SK-N-SH treated with all-trans-retinoic acid at 6 μM for 48 hours (cell line): ENCODE results near the gene KCNH3.

ENCODE experiments used
- ATAC-seq: fragments of 200-7000 bp; cut with Tn5 transposase; 3 replicates; pipeline ENCODE4 v1.9.1; 2020; ENCODE audit warnings: mild to moderate bottlenecking, moderate library complexity
- ARNTL ChIP-seq: fragments of 450-650 bp; formaldehyde crosslinking; IDR thresholded peaks from 2 replicates; pipeline ENCODE4 v1.5.0; 2020; ENCODE audit warnings: low read depth, mild to moderate bottlenecking, moderate library complexity, borderline replicate concordance
- BACH2 ChIP-seq: fragments of 250-450 bp; sonication (Bioruptor Pico); IDR thresholded peaks from 2 replicates; pipeline ENCODE4 v1.9.0; 2021; ENCODE audit warnings: mild to moderate bottlenecking, borderline replicate concordance
- CSDC2 ChIP-seq: fragments of 250-450 bp; sonication (Bioruptor Pico); IDR thresholded peaks from 2 replicates; pipeline ENCODE4 v1.5.0; 2020; ENCODE audit warnings: mild to moderate bottlenecking, moderate library complexity
- CSRNP3 ChIP-seq: fragments of 250-450 bp; sonication (Bioruptor Pico); IDR thresholded peaks from 2 replicates; pipeline ENCODE4 v1.5.1; 2021; ENCODE audit warnings: mild to moderate bottlenecking, moderate library complexity
- ESRRG ChIP-seq: fragments of 250-450 bp; sonication (Bioruptor Pico); IDR thresholded peaks from 2 replicates; pipeline ENCODE4 v1.6.1; 2021; ENCODE audit warnings: mild to moderate bottlenecking
- GLIS3 ChIP-seq: fragments of 250-450 bp; sonication (Bioruptor Pico); IDR thresholded peaks from 2 replicates; pipeline ENCODE4 v1.5.0; 2020; ENCODE audit warnings: mild to moderate bottlenecking, moderate library complexity
- ISL1 ChIP-seq: fragments of 250-450 bp; sonication (Bioruptor Pico); IDR thresholded peaks from 2 replicates; pipeline ENCODE4 v2.1.2; 2022; ENCODE audit warnings: mild to moderate bottlenecking, moderate library complexity
- OSR1 ChIP-seq: fragments of 250-450 bp; sonication (Bioruptor Pico); IDR thresholded peaks from 2 replicates; pipeline ENCODE4 v1.8.0; 2022; ENCODE audit warnings: moderate library complexity, mild to moderate bottlenecking, inconsistent platforms
- PPARA ChIP-seq: fragments of 250-450 bp; sonication (Bioruptor Pico); IDR thresholded peaks from 2 replicates; pipeline ENCODE4 v1.5.0; 2020; ENCODE audit warnings: mild to moderate bottlenecking, borderline replicate concordance
- RARB ChIP-seq: fragments of 250-450 bp; sonication (Bioruptor Pico); IDR thresholded peaks from 2 replicates; pipeline ENCODE4 v1.8.0; 2021; ENCODE audit warnings: mild to moderate bottlenecking, moderate library complexity
- SNAI2 ChIP-seq: fragments of 250-450 bp; sonication (Bioruptor Pico); IDR thresholded peaks from 2 replicates; pipeline ENCODE4 v1.5.0; 2020; ENCODE audit warnings: mild to moderate bottlenecking, moderate library complexity
- TCF4 ChIP-seq: fragments of 250-450 bp; sonication (Bioruptor Pico); IDR thresholded peaks from 2 replicates; pipeline ENCODE4 v1.8.0; 2021; ENCODE audit warnings: mild to moderate bottlenecking, moderate library complexity, borderline replicate concordance
- TOX ChIP-seq: fragments of 250-450 bp; sonication (Bioruptor Pico); IDR thresholded peaks from 2 replicates; pipeline ENCODE4 v1.8.0; 2021; ENCODE audit warnings: mild to moderate bottlenecking, moderate library complexity, borderline replicate concordance
- ZC3H10 ChIP-seq: fragments of 250-450 bp; sonication (Bioruptor Pico); IDR thresholded peaks from 2 replicates; pipeline ENCODE4 v1.5.1; 2021; ENCODE audit warnings: mild to moderate bottlenecking, moderate library complexity
- ZFP3 ChIP-seq: fragments of 250-450 bp; sonication (Bioruptor Pico); IDR thresholded peaks from 2 replicates; pipeline ENCODE4 v1.5.0; 2020; ENCODE audit warnings: mild to moderate bottlenecking, moderate library complexity
- ZFP30 ChIP-seq: fragments of 450-650 bp; formaldehyde crosslinking; IDR thresholded peaks from 2 replicates; pipeline ENCODE4 v1.5.0; 2022; ENCODE audit warnings: mild to moderate bottlenecking, moderate library complexity
- ZNF565 ChIP-seq: fragments of 450-650 bp; formaldehyde crosslinking; conservative IDR thresholded peaks from 2 replicates; pipeline ENCODE4 v1.5.0; 2020; ENCODE audit warnings: low read depth, mild to moderate bottlenecking, moderate library complexity
- ZNF70 ChIP-seq: fragments of 450-650 bp; formaldehyde crosslinking; IDR thresholded peaks from 2 replicates; pipeline ENCODE4 v1.5.0; 2020; ENCODE audit warnings: mild to moderate bottlenecking, moderate library complexity
- TF ChIP-seq, protein P1 (sequence below): fragments of 250-450 bp; sonication (Bioruptor Pico); IDR thresholded peaks from 2 replicates; pipeline ENCODE4 v1.5.0; 2020; ENCODE audit warnings: mild to moderate bottlenecking, moderate library complexity
- TF ChIP-seq, protein P2 (sequence below): fragments of 250-450 bp; sonication (Bioruptor Pico); IDR thresholded peaks from 2 replicates; pipeline ENCODE4 v1.8.0; 2021; ENCODE audit warnings: low read depth, mild to moderate bottlenecking, moderate library complexity, borderline replicate concordance
- TF ChIP-seq, protein P3 (sequence below): fragments of 250-450 bp; sonication (Bioruptor Pico); IDR thresholded peaks from 2 replicates; pipeline ENCODE4 v1.8.0; 2020; ENCODE audit warnings: mild to moderate bottlenecking, moderate library complexity, borderline replicate concordance

The KCNH3 gene

GRCh38 chr12:49537231-49537751 lies 1.5 kb upstream of the KCNH3 start (continued):
- TF ChIP-seq, protein P1, sequence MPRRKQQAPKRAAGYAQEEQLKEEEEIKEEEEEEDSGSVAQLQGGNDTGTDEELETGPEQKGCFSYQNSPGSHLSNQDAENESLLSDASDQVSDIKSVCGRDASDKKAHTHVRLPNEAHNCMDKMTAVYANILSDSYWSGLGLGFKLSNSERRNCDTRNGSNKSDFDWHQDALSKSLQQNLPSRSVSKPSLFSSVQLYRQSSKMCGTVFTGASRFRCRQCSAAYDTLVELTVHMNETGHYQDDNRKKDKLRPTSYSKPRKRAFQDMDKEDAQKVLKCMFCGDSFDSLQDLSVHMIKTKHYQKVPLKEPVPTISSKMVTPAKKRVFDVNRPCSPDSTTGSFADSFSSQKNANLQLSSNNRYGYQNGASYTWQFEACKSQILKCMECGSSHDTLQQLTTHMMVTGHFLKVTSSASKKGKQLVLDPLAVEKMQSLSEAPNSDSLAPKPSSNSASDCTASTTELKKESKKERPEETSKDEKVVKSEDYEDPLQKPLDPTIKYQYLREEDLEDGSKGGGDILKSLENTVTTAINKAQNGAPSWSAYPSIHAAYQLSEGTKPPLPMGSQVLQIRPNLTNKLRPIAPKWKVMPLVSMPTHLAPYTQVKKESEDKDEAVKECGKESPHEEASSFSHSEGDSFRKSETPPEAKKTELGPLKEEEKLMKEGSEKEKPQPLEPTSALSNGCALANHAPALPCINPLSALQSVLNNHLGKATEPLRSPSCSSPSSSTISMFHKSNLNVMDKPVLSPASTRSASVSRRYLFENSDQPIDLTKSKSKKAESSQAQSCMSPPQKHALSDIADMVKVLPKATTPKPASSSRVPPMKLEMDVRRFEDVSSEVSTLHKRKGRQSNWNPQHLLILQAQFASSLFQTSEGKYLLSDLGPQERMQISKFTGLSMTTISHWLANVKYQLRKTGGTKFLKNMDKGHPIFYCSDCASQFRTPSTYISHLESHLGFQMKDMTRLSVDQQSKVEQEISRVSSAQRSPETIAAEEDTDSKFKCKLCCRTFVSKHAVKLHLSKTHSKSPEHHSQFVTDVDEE (CRISPR knock-in tag), result no peak
- TF ChIP-seq ESRRG (CRISPR knock-in tag), result no peak
- no peak for TF ChIP-seq OSR1 (CRISPR knock-in tag)
- no peak for TF ChIP-seq TCF4 (CRISPR knock-in tag)
- no peak for TF ChIP-seq CSDC2 (CRISPR knock-in tag)
- TF ChIP-seq ZFP3 (CRISPR knock-in tag), result no peak
- no peak for TF ChIP-seq SNAI2 (CRISPR knock-in tag)
- TF ChIP-seq, protein P2, sequence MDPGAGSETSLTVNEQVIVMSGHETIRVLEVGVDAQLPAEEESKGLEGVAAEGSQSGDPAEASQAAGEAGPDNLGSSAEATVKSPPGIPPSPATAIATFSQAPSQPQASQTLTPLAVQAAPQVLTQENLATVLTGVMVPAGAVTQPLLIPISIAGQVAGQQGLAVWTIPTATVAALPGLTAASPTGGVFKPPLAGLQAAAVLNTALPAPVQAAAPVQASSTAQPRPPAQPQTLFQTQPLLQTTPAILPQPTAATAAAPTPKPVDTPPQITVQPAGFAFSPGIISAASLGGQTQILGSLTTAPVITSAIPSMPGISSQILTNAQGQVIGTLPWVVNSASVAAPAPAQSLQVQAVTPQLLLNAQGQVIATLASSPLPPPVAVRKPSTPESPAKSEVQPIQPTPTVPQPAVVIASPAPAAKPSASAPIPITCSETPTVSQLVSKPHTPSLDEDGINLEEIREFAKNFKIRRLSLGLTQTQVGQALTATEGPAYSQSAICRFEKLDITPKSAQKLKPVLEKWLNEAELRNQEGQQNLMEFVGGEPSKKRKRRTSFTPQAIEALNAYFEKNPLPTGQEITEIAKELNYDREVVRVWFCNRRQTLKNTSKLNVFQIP (CRISPR knock-in tag), result no peak
- no peak for TF ChIP-seq BACH2 (CRISPR knock-in tag)
- TF ChIP-seq ZNF565 (CRISPR knock-in tag), result no peak
- TF ChIP-seq ISL1 (CRISPR knock-in tag), result no peak
- TF ChIP-seq ARNTL, result no peak
- TF ChIP-seq GLIS3, result no peak

GRCh38 chr12:49537752-49538509 lies 899 bp upstream of the KCNH3 start:
- no peak for TF ChIP-seq ZC3H10 (CRISPR knock-in tag)
- peak; percentile 45 for ATAC-seq

DNA sequence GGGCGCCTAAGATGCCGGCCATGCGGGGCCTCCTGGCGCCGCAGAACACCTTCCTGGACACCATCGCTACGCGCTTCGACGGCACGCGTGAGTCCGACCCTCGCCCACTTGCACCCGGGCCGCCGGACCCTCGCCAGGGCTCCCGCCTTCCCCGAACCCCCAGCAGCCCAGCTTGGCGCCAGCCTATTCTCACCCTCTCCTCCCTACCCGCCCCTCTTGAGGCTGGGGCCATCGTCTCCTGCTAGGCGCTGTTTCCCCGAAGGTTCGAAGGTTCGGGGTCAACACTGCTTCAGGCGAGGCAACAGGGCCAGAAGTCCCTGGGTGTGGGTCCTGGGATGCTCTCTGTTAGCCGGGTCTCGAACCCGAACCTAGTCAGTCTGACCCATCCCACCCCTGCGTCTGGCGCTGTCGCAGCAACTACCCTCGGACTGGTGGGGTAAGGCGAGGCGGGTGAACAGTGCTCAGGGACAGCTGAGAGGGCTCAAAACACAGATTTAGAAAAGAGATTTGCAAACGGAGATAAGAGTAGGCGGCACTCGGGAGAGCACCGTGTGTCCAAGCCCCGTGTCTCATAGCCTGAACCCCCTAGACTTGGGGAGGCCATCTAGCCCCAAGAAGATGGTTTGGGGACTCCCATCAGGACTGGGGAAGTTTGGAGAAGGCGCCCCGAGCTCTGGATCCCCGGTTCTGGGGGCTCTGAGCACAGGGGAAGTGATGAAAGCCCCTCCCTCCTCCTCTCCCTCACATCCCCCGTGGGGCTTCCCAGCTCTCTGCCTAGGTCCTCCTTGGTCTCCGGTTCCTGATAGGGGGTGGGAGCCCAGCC lies 787 bp downstream of the KCNH3 start:
- TF ChIP-seq ZNF565 (CRISPR knock-in tag), result no peak
- no peak for TF ChIP-seq ZC3H10 (CRISPR knock-in tag)
- no peak for TF ChIP-seq CSDC2 (CRISPR knock-in tag)
- TF ChIP-seq ZNF70, result no peak
- no peak for TF ChIP-seq ZFP3 (CRISPR knock-in tag)
- TF ChIP-seq, protein P3, sequence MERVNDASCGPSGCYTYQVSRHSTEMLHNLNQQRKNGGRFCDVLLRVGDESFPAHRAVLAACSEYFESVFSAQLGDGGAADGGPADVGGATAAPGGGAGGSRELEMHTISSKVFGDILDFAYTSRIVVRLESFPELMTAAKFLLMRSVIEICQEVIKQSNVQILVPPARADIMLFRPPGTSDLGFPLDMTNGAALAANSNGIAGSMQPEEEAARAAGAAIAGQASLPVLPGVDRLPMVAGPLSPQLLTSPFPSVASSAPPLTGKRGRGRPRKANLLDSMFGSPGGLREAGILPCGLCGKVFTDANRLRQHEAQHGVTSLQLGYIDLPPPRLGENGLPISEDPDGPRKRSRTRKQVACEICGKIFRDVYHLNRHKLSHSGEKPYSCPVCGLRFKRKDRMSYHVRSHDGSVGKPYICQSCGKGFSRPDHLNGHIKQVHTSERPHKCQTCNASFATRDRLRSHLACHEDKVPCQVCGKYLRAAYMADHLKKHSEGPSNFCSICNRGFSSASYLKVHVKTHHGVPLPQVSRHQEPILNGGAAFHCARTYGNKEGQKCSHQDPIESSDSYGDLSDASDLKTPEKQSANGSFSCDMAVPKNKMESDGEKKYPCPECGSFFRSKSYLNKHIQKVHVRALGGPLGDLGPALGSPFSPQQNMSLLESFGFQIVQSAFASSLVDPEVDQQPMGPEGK (CRISPR knock-in tag), result no peak
- TF ChIP-seq TCF4 (CRISPR knock-in tag), result no peak
- TF ChIP-seq OSR1 (CRISPR knock-in tag), result no peak
- no peak for TF ChIP-seq SNAI2 (CRISPR knock-in tag)
- TF ChIP-seq TOX (CRISPR knock-in tag), result no peak
- TF ChIP-seq ARNTL, result no peak
- TF ChIP-seq, protein P1 (CRISPR knock-in tag), result no peak
- no peak for TF ChIP-seq BACH2 (CRISPR knock-in tag)
- no peak for TF ChIP-seq ZFP30 (CRISPR knock-in tag)
- no peak for TF ChIP-seq PPARA
- TF ChIP-seq RARB (CRISPR knock-in tag), result no peak
- TF ChIP-seq ISL1 (CRISPR knock-in tag), result no peak
- TF ChIP-seq CSRNP3 (CRISPR knock-in tag), result no peak
- no peak for TF ChIP-seq GLIS3
- no peak for ATAC-seq
